Measurements from ENCODE around the gene NLGN1. TPM values are rescaled to one million over a fixed set of nuclear protein-coding genes. Genes with fewer than 3 reads are reported as not detected.

Gene NLGN1
- total and polyA plus RNA-seq, 2 of the 13 experiments (the other 11 are each of a cell fraction or from before 2014, with no cell fraction given) = not detected

GRCh38 chr3:174169736-174170135 is 772.2 kb downstream of the NLGN1 start (continued):
- TF ChIP-seq PRDM4 (CRISPR knock-in tag; IDR thresholded peaks at IDR 0.05; ENCODE audit: borderline replicate concordance) (no peak), KLF15 (CRISPR knock-in tag; IDR thresholded peaks at IDR 0.05; ENCODE audit: borderline replicate concordance) (no peak), ZNF230 (CRISPR knock-in tag; IDR thresholded peaks at IDR 0.05) (no peak), HMGXB4 (CRISPR knock-in tag; IDR thresholded peaks at IDR 0.05; ENCODE audit: borderline replicate concordance in 1 of 2, low read depth in 1 of 2) (no peak), NAIF1 (CRISPR knock-in tag; IDR thresholded peaks at IDR 0.05; ENCODE audit: borderline replicate concordance) (no peak), NR2C2 (CRISPR knock-in tag; IDR thresholded peaks at IDR 0.05; ENCODE audit: borderline replicate concordance) (no peak), ZKSCAN5 (CRISPR knock-in tag; IDR thresholded peaks at IDR 0.05) (no peak), ZNF382 (CRISPR knock-in tag; IDR thresholded peaks at IDR 0.05; ENCODE audit: borderline replicate concordance) (no peak), ZNF224 (CRISPR knock-in tag; IDR thresholded peaks at IDR 0.05) (no peak), SRSF9 (IDR thresholded peaks at IDR 0.05; ENCODE audit: borderline replicate concordance, insufficient read depth, low read depth, low read length, poor library complexity, severe bottlenecking) (no peak), ELK4 (CRISPR knock-in tag; IDR thresholded peaks at IDR 0.05; ENCODE audit: borderline replicate concordance) (no peak)
